ENCODE measurements around the gene TATDN2.

- TF ChIP-seq CTCF (conservative IDR thresholded peaks at IDR 0.05; ENCODE audit: low read depth in 2 of 2) (no peak), EZH2 (IDR thresholded peaks at IDR 0.05; ENCODE audit: low read depth, unreplicated experiment) (no peak), REST (IDR thresholded peaks at IDR 0.05; ENCODE audit: unreplicated experiment) (no peak), POLR2AphosphoS5 (IDR thresholded peaks at IDR 0.05; ENCODE audit: low read depth) (no peak), EZH2phosphoT487 (IDR thresholded peaks at IDR 0.05; ENCODE audit: unreplicated experiment) (no peak), JUNB (IDR thresholded peaks at IDR 0.05; ENCODE audit: unreplicated experiment) (no peak), CREB1 (CRISPR knock-in tag; IDR thresholded peaks at IDR 0.05; ENCODE audit: low read depth) (no peak), NANOG (IDR thresholded peaks at IDR 0.05; ENCODE audit: borderline replicate concordance) (no peak), STAT1 (IDR thresholded peaks at IDR 0.05; ENCODE audit: unreplicated experiment) (no peak)
- TF ChIP-seq, protein P1, sequence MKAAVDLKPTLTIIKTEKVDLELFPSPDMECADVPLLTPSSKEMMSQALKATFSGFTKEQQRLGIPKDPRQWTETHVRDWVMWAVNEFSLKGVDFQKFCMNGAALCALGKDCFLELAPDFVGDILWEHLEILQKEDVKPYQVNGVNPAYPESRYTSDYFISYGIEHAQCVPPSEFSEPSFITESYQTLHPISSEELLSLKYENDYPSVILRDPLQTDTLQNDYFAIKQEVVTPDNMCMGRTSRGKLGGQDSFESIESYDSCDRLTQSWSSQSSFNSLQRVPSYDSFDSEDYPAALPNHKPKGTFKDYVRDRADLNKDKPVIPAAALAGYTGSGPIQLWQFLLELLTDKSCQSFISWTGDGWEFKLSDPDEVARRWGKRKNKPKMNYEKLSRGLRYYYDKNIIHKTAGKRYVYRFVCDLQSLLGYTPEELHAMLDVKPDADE (IDR thresholded peaks at IDR 0.05) = no peak
Measured at GRCh38 chr3:10259036-10259435, 10.8 kb downstream of the TATDN2 start.

Data from GM23338 (cell line).